Hematopoietic multipotent progenitor cell treated with erythropoietin and hydrocortisone succinate and interleukin-3 and kit ligand, for 15 days (in vitro differentiated cells): Measurements from ENCODE around the gene SCN9A.

ENCODE experiments used
- DNase-seq: peaks from one replicate; pipeline ENCODE4 v3.0.0-alpha.2; 2015; ENCODE audit warnings: low spot score

SCN9A gene

GRCh38 chr2:166173263-166173662 is 202.5 kb downstream of the SCN9A start:
- DNase-seq, result no peak

- no peak for DNase-seq
These were observed 204.5 kb downstream of the SCN9A start for GRCh38 chr2:166171216-166171615.

- no peak for DNase-seq
These were observed 205.4 kb downstream of the SCN9A start for GRCh38 chr2:166170356-166170755.

DNA sequence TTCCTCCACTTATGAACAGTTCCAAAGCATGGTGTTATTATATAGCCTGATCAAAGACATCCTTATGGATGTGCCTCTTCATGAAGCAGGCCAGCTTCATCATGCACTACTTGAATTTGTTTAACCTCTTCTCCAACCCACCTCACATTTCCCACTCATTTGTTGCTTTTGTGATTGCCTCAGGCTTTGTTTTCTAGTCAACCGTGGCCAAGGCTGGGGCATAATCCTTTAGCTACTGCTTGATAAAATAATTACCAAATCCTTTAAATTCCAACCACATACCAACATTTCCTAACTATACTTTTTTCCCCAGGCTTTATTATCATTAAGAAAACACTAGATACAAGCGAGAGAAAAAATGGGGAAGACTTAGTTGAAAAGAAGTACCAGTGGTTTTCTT is 208.3 kb downstream of the SCN9A start:
- no peak for DNase-seq

GRCh38 chr2:166163775-166164174 is 212.0 kb downstream of the SCN9A start:
- no peak for DNase-seq

DNA sequence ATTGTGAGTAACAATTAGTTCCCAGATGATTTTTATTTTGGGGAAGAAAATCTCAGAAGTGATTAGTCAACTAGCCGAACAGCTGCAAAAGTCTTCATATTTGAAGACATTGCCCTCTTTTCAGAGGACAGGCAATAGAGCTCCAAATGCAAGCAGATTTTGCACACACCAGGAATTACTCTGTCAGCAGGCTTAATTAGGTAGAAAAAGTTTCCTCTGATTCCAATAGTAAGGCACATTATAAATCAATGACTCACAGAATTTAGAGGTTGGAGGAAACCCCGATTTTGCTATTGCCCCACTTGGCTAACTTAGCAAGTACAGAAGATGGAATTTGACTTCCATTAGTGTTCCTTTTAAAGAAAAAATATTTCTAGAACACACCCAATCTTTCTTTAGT is 217.2 kb downstream of the SCN9A start:
- no peak for DNase-seq

- DNase-seq, result no peak
These were observed 218.2 kb downstream of the SCN9A start for GRCh38 chr2:166157578-166157977.

- DNase-seq, result no peak
These were observed 218.7 kb downstream of the SCN9A start for GRCh38 chr2:166156985-166157490.

DNA sequence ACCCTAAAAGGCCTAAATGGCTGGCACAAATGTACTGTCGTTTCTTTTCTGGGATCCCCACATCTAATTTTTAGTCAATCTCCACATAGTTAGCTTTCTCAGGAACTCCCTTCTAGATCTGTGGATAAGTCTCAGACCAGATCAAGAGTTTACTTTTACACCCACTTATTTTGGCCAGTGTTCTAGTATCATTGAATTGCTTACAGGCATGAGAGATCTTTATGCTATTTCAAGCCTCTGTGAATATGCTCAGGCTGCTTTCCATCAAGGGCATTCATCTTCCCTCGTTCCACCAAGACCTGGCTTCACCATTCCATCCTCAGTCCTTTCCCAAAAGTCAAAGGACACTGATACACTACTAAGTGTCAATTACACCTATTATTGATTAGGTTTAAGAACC is 220.2 kb downstream of the SCN9A start:
- DNase-seq, result no peak

DNA sequence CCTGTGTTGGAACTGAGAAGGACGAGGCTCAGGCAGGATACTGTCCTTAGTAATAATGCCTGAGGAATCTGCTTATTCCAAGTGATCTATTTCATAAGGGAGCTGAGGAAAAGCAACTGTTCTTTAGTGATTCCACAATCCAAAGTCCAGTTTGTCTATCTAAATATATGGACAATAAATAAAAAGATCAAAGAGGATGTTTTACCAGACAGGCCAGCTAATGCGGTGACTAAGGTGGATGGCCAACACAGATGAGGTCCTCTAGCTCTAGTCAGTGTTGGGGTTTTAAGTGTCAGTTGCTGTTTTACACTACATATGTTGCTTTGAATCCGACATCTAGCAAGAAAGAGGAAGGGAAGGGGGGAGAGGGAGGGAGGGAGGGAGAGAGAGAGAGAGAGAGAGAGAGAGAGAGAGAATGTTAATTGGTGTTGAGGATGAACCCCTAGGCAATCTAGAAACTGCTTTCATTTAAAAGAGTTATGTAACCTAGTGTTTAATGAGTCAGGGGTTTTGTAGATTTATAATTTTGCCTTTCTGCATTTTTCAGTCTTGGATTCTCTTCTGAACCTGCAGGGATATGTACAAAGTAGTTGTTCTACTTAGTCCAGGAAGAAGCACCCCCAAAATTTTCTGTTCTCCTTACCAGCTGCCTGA is 220.9 kb downstream of the SCN9A start:
- no peak for DNase-seq

DNA sequence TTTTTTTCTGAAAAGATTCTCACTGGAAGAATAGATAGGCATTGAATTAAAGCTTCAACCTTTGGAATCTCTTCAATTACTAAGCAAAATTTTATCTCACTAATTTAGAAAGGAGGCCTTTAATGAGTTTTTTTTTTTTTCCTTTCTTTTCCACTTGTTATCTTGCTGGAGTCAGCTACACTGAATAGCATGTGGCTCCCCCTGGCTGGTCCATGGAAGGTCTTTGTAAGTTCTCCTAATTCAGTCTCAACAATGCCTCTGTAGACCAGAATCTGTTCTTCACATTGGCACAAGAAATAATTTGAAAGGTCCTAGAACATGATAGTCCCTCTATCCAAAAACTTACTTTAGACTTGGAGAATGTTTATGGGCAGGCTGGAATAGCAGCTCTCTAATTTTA is 223.7 kb downstream of the SCN9A start:
- no peak for DNase-seq

DNA sequence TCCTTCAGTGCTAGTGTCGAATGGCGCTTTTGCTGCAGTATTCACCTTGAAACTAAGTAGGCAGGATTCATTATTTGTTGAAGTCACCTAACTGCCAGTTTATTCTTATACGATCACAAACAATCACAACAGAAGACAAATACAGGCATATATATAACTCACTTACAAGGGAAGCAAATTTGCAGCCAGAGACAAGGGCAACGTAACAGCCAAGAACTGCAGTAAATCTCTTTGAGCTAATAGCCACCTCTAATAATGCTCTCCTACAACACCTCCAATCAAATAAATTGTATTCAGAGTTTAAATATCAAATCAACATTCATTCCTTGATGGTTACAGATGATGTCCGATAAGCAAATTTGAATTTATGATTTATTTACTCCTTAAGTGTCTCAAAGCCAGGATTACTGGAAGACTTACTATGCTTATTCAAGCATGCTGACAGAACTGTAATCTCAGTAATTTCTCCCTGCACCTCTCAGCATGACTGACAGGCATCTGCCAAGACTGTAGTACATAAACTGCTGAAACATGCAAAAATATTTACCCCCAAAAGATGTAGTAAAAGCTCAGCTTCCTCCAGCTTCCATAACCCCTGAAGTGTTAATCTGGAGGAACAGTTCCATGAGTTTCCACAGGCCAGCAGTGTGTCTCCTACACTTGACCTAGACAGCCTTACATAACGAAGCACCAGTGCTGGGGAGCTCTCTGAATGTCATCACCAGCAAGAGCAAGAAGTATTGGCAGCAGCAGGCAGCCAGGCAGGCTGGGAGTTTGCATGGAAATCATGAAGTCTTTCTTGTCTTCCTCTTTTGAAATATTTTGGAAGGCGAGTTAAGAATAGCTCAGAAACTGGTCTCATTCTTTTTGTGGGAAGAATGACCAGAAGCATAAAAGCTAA is 227.0 kb downstream of the SCN9A start:
- DNase-seq, result no peak

DNA sequence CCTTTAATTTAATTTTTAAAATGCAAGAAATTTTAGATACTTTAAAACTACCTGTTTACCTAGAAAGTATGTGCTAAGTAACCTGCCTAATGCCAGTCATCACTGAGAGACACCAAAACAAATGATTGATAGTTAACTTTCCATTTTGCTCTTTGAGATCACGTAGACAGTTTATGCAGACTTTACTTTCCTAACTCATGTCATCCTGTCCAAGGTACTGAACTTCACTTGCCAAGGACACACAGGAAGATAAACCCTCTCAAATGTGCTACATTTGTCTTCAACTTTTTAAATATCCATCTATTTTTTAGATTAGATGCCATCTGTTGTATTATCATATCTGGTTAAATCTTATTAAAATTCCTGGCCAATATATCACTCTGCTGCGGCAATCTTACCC is 227.9 kb downstream of the SCN9A start:
- no peak for DNase-seq
